ENCODE measurements around the gene DCUN1D5. TPM values are rescaled to one million over a fixed set of nuclear protein-coding genes. Genes with fewer than 3 reads are reported as not detected.

The DCUN1D5 gene
- total and polyA plus RNA-seq, 2 of the 13 experiments (the other 11 are each of a cell fraction or from before 2014, with no cell fraction given): 32.9 to 46.7 TPM

DNA sequence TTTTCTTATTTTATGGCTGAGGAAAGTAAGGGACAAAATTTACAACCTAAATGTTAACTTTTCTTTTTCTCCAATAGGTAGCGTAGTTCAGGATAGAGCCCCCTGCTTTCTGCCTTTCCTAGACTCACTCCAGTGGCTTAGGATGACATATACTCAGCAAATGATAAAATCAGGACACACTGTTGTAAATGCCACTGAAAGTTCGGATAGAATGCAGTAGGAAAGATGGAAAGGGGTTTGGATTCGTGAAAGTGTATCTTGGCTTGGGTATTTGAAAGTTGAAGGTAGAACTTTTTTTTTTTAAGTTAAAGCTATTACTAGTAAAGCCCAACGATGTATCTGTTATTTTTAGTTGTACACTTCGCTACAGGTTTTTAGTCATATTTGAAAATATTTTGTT is 19.4 kb upstream of the DCUN1D5 start (continued):
- TF ChIP-seq ZNF646 (CRISPR knock-in tag; IDR thresholded peaks at IDR 0.05): no peak

GRCh38 chr11:103110391-103110790 is 18.4 kb upstream of the DCUN1D5 start:
- ATAC-seq (no peak), DNase-seq (ENCODE audit: low spot score) (no peak), FAIRE-seq (no peak)
- H3K9me3 ChIP-seq (ENCODE audit: low read length): no peaks in the 10 kb centered on the region
- ChIA-PET CTCF (ENCODE audit: low intra/inter-chr PET ratio, low total read pairs) (no interaction called here), POLR2A (no interaction called here)
- H3K36me3 ChIP-seq (replicated peaks in 1 of 2; ENCODE audit: control insufficient read depth in 1 of 2, insufficient read depth in 2 of 2, low read length in 2 of 2): no peaks in the 10 kb centered on the region
- no peak overlapping the region for H3K4me2 ChIP-seq (ENCODE audit: low read depth, low read length)
- H4K20me1 ChIP-seq (ENCODE audit: insufficient read depth, low read length): no peaks in the 10 kb centered on the region
- H3K27ac ChIP-seq (ENCODE audit: extremely low read length, insufficient read depth, low read length): no peak overlapping the region
- no TSS peak for BruUV-seq (replicated peaks)
- H3K9ac ChIP-seq (ENCODE audit: insufficient read depth, low read depth, low read length): no peak overlapping the region
- in situ Hi-C loops (cut with HindIII; ENCODE audit: extremely low pct_ligation_motif_present, low pct_unique_long_range_greater_than_20kb): no loop called here
- H3K4me1 ChIP-seq (ENCODE audit: insufficient read depth, low read length): peaks cover 16% of the 10 kb centered on the region
- H3K27me3 ChIP-seq (ENCODE audit: control insufficient read depth in 1 of 2, insufficient read depth in 2 of 2, low read length in 2 of 2): no peaks in the 10 kb centered on the region; a peak in 2 of 5 replicates
- no peak overlapping the region for H3K4me3 ChIP-seq (replicated peaks in 1 of 3; ENCODE audit: insufficient read depth in 1 of 3, low read depth in 2 of 3, low read length in 3 of 3)
- no peak overlapping the region for H2AFZ ChIP-seq (ENCODE audit: low read length)
- H3K79me2 ChIP-seq (ENCODE audit: insufficient read depth, low read length): no peaks in the 10 kb centered on the region
- intact Hi-C loops (cut with micrococcal nuclease; ENCODE audit: unreplicated experiment): no loop called here
- TF ChIP-seq ARNT2 (CRISPR knock-in tag; IDR thresholded peaks at IDR 0.05; ENCODE audit: low read depth): no peak
- TF ChIP-seq, protein P1, sequence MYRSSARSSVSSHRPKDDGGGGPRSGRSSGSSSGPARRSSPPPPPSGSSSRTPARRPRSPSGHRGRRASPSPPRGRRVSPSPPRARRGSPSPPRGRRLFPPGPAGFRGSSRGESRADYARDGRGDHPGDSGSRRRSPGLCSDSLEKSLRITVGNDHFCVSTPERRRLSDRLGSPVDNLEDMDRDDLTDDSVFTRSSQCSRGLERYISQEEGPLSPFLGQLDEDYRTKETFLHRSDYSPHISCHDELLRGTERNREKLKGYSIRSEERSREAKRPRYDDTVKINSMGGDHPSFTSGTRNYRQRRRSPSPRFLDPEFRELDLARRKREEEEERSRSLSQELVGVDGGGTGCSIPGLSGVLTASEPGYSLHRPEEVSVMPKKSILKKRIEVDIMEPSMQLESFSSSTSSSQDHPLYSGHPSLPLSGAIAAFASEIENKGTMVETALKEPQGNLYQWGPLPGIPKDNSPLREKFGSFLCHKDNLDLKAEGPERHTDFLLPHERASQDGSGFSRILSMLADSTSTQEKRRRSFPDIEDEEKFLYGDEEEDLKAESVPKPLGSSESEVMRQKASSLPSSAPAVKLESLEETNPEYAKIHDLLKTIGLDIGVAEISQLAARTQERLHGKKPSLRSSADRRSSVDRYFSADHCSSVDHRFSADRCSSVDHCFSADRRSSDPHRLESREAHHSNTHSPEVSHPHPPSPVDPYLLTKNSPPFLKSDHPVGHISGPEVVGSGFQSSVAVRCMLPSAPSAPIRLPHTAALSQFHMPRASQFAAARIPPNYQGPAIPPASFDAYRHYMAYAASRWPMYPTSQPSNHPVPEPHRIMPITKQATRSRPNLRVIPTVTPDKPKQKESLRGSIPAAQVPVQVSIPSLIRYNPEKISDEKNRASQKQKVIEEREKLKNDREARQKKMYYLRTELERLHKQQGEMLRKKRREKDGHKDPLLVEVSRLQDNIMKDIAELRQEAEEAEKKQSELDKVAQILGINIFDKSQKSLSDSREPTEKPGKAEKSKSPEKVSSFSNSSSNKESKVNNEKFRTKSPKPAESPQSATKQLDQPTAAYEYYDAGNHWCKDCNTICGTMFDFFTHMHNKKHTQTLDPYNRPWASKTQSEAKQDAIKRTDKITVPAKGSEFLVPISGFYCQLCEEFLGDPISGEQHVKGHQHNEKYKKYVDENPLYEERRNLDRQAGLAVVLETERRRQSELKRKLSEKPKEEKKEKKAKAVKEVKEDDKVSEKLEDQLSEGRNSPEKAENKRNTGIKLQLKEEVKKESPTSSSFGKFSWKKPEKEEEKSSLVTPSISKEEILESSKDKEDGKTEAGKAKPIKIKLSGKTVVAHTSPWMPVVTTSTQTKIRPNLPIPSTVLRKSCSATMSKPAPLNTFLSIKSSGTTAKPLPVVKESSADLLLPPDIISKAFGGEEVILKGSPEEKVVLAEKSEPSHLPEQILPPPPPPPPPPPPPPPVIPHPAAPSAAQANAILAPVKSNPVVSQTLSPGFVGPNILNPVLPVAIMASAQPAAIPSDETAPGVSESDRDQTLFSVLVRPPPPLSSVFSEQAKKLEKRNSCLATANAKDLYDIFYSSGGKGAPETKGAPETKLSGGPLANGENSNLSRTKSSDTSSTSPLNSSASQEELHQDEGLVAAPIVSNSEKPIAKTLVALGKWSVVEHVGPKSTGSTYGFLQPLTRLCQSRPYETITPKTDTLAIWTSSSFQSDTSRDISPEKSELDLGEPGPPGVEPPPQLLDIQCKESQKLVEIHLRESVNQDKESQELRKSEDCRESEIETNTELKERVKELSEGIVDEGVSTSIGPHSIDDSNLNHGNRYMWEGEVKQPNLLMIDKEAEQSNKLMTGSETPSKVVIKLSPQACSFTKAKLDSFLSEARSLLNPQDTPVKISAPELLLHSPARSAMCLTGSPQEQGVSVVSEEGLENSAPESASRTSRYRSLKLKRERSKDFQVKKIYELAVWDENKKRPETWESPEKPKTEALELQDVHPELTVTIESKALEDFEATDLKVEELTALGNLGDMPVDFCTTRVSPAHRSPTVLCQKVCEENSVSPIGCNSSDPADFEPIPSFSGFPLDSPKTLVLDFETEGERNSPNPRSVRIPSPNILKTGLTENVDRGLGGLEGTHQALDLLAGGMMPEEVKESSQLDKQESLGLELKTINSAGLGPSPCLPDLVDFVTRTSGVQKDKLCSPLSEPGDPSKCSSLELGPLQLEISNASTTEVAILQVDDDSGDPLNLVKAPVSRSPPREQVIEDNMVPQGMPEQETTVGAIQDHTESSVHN (CRISPR knock-in tag; IDR thresholded peaks at IDR 0.05): no peak
- no peak for TF ChIP-seq FOXM1 (CRISPR knock-in tag; IDR thresholded peaks at IDR 0.05)
- no peak for TF ChIP-seq CBX5 (CRISPR knock-in tag; IDR thresholded peaks at IDR 0.05; ENCODE audit: borderline replicate concordance)
- TF ChIP-seq ZNF343 (CRISPR knock-in tag; IDR thresholded peaks at IDR 0.05): no peak
- no peak for TF ChIP-seq TAF1 (CRISPR knock-in tag; IDR thresholded peaks at IDR 0.05)
- TF ChIP-seq ETV5 (CRISPR knock-in tag; IDR thresholded peaks at IDR 0.05; ENCODE audit: borderline replicate concordance): no peak
